Cardiac septum (tissue), 1 donor: Measurements from ENCODE around the gene NDUFAF4. TPM values are rescaled to one million over a fixed set of nuclear protein-coding genes. Genes with fewer than 3 reads are reported as not detected.
"Not testable (repeated sequence)": the region's sequence is repeated elsewhere in the genome, so short reads cannot be mapped to it uniquely, and the experiment has no call there.

Experiments used
- DNase-seq: peaks from one replicate; pipeline ENCODE4 v3.0.0-alpha.2; 2020; ENCODE audit warnings: low spot score
- intact Hi-C: fragments of 100-400 bp; cut with DNase I; formaldehyde crosslinking; loops from one replicate; pipeline ENCODE4 v1.14.0; 2022
- total RNA-seq: library from RNA; stranded (reverse); fragmentation: NEBNext Ultra II Directional; extraction: Animal tissue kit (Norgen Biotek cat#: 25700); gene quantifications from one replicate; pipeline ENCODE4 v1.2.1, GENCODE V29; 2021
- donor health status: DM: no; HTN: no; CAD: no.

Gene NDUFAF4
- total RNA-seq, 1 donor from 2014 or later, result 103 TPM

- intact Hi-C loops, result no loop called here
- no peak for DNase-seq
Measured at GRCh38 chr6:96907498-96907897, 9.8 kb upstream of the NDUFAF4 start.

GRCh38 chr6:96900873-96901272 lies 3.2 kb upstream of the NDUFAF4 start:
- intact Hi-C loops, result no loop called here
- DNase-seq, result no peak

GRCh38 chr6:96899451-96899998 lies 1.8 kb upstream of the NDUFAF4 start:
- no peak for DNase-seq
- intact Hi-C loops, result loop anchor here (2.0 to 5.0 kb wide), 5 partner anchors 25 to 377 kb away; partner anchors contain the start of genes GPR63, KLHL32 and UFL1

GRCh38 chr6:96899019-96899418 lies 1.3 kb upstream of the NDUFAF4 start:
- intact Hi-C loops, result loop anchor here (2.0 to 5.0 kb wide), 5 partner anchors 26 to 377 kb away; partner anchors contain the start of genes GPR63, KLHL32 and UFL1
- DNase-seq, result no peak

DNA sequence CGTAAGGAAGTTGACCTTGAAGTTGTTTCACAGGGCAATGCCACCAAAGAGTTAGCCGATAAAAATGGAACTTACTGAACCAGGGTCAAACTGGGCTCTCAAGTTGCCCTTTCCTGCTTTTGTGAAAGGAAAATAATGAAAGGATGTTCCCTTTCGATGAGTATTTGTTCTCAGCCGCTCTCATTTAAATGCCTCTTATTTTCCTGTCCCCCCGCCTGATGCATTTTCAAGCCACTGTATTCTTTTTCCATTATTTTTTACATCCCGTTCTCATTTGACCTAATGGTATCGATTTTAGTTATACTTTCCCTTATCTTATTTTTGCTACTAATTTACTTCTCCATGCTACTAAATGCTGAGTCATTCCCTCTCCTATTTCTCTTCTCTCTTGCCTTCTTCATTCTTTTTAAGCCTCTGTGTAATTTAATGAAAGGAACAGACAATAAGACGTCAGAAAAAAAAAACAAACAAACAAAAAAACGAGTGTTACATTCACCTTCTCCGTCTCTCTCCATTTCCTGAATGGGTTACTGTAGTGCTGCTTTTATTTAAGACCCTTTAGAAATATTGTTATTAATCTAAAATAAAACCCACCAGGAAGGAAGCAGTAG lies 655 bp upstream of the NDUFAF4 start:
- DNase-seq, result no peak
- intact Hi-C loops, result loop anchor here (2.0 to 5.0 kb wide), 5 partner anchors 26 to 376 kb away; partner anchors contain the start of genes GPR63, KLHL32 and UFL1

GRCh38 chr6:96889146-96889545 lies 8.5 kb downstream of the NDUFAF4 start:
- intact Hi-C loops, result no loop called here
- no peak for DNase-seq

DNA sequence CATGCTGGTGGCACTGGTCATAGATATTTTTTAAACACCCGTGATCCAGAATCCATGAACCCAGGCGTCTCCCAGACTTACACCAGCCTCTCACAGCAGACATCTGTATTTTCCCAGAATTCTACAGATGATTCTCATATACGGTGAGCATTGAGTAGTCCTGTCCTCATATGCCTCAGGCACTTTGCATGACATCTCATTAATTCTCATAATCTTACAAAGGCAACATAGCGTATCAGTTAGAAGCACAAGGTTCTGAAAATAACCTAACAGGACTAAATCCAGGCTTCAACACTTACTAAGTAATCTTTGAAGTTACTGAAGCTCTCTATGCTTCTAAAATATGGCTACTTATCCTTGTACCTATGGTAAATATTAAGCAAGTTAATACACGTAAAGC lies 8.9 kb downstream of the NDUFAF4 start:
- DNase-seq, result no peak
- intact Hi-C loops, result no loop called here

- DNase-seq, result no peak
- intact Hi-C loops, result no loop called here
Measured at GRCh38 chr6:96886519-96886918, 11.2 kb downstream of the NDUFAF4 start.

GRCh38 chr6:96885187-96885631 lies 12.5 kb downstream of the NDUFAF4 start:
- intact Hi-C loops, DNase-seq: not testable (repeated sequence)

DNA sequence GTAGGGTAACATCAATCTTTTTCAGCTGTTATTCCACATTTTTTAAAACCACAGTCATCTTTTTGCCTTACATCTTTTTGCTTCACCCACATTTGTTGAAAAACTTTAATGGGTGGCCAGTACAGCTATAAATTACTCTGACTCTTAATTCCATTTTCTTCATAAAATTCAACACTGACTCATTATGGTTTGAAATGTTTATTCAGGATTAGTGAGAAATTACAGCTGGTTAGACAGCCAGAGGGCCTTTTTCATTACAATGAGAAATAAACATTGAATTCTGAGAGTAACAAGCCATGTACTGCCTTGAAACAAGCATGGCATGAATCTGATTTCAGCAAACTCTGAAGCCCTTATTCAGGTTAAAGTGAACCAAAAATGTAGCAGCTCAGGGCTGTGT lies 19.5 kb downstream of the NDUFAF4 start:
- intact Hi-C loops, result no loop called here
- DNase-seq, result no peak

GRCh38 chr6:96876886-96877545 lies 20.7 kb downstream of the NDUFAF4 start:
- intact Hi-C loops, result no loop called here
- DNase-seq, result no peak

DNA sequence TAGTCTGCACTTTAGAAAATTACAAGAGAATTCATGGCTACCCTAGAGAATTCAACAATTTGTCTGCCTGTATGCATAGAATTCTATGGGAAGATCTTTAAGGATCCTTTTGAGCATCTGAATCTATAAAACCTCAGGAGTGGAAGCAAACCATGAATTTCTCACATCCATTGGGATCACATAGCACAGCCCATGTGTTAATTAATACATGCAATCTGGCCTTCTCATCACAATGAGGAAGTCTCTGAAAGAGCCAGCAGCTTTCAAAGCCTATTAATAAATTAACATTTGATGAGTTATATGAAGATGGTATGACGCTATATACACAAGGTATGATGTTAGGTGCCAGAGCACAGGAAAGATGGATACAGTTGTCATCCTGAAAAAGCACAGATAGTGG lies 24.7 kb downstream of the NDUFAF4 start:
- no peak for DNase-seq
- intact Hi-C loops, result no loop called here

DNA sequence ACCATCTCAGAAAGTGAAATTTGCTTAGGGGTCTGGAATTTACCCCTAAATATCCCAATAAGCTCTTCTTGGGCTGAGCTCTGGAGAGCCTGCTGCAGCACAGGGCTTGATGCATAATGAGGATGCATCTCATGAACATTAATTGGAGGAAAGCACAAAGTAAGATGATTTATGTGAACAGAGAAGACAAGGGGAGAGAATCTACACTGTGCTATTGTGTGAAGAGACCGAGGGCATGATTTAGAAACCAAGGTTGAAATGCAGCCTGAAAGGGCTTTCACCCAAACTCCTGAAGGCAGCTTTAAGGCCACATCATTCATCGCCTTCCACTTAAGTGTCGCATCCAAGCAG lies 32.7 kb downstream of the NDUFAF4 start:
- intact Hi-C loops, result no loop called here
- DNase-seq, result no peak

GRCh38 chr6:96864216-96865054 lies 33.3 kb downstream of the NDUFAF4 start:
- intact Hi-C loops, result no loop called here
- no peak for DNase-seq

- intact Hi-C loops, result no loop called here
- no peak for DNase-seq
Measured at GRCh38 chr6:96862560-96862959, 35.1 kb downstream of the NDUFAF4 start.

DNA sequence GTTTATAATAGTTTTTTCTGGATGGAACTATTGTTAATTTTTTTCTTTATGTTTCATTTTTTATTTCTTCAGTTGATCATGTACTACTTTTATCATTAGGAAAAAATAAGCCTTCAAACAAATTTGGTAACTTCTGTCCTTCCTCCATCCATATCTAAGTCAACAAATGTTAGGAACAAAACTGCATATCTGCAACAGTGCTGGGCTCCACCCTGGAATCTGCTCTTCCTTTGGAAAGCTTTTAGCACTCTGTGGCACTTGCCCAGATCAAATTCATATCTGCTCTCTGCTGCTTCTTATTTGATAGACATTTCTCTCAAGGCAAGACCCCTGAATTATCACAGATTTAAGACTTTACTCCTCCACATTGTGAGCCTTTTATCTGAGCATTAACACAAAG lies 36.1 kb downstream of the NDUFAF4 start:
- intact Hi-C loops, result no loop called here
- DNase-seq, result no peak

GRCh38 chr6:96856856-96857255 lies 40.8 kb downstream of the NDUFAF4 start:
- no peak for DNase-seq
- intact Hi-C loops, result no loop called here

- intact Hi-C loops, result no loop called here
- DNase-seq, result no peak
Measured at GRCh38 chr6:96853083-96853482, 44.6 kb downstream of the NDUFAF4 start.

DNA sequence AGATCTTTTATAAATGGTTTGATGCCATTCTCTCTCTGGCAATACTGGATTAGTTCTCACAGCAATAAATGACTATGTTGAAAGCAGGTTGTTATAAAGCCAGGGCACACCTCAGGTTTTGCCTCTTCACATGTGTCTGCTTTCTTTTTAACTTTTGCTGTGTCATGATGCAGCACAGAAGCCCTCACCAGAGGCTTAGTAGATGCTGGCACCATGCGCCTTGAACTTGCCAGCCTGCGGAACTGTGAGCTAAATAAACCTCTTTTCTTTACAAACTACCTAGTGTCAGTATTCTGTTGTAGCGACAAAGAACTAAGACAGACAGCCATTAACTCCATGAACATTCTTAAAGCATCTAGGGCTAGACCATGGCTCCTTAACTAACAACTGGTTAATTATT lies 45.1 kb downstream of the NDUFAF4 start:
- intact Hi-C loops, result no loop called here
- DNase-seq, result no peak

- no peak for DNase-seq
- intact Hi-C loops, result no loop called here
Measured at GRCh38 chr6:96851858-96852257, 45.8 kb downstream of the NDUFAF4 start.
